Measurements from ENCODE around the gene PRCC.

The PRCC gene

GRCh38 chr1:156742801-156743200 is 24.5 kb upstream of the PRCC start:
- H3K9me3 Mint-ChIP-seq = no peaks in the 10 kb centered on the region
- no peak for TF ChIP-seq CTCF (IDR thresholded peaks at IDR 0.05; ENCODE audit: unreplicated experiment in 3 of 3)
- H3K36me3 Mint-ChIP-seq (ENCODE audit: low read depth) = peaks cover 22% of the 10 kb centered on the region
- H3K4me1 Mint-ChIP-seq = peaks cover 52% of the 10 kb centered on the region
- peak overlapping the region in 2 of 3 experiments; percentile 34 to 35 for H3K4me3 Mint-ChIP-seq
- no peaks in the 10 kb centered on the region for H3K27me3 Mint-ChIP-seq (ENCODE audit: low read depth)
- H3K27ac Mint-ChIP-seq = peak overlapping the region; percentile 94 to 96 (median 96)

- H3K9me3 Mint-ChIP-seq = no peaks in the 10 kb centered on the region
- H3K4me3 Mint-ChIP-seq = no peak overlapping the region
- TF ChIP-seq CTCF (IDR thresholded peaks at IDR 0.05; ENCODE audit: unreplicated experiment in 3 of 3) = no peak
- H3K27ac Mint-ChIP-seq = peak overlapping the region; percentile 21 to 96 (median 73)
- H3K4me1 Mint-ChIP-seq = peaks cover 60% of the 10 kb centered on the region
- no peaks in the 10 kb centered on the region for H3K27me3 Mint-ChIP-seq (ENCODE audit: low read depth)
- H3K36me3 Mint-ChIP-seq (ENCODE audit: low read depth) = peaks cover 22% of the 10 kb centered on the region
Observed at GRCh38 chr1:156743367-156744302, 23.7 kb upstream of the PRCC start.

- H3K27ac Mint-ChIP-seq = peak overlapping the region in 2 of 3 experiments; percentile 73 to 99
- TF ChIP-seq CTCF (IDR thresholded peaks at IDR 0.05; ENCODE audit: unreplicated experiment in 3 of 3) = no peak
- no peak overlapping the region for H3K4me3 Mint-ChIP-seq
- H3K9me3 Mint-ChIP-seq = no peaks in the 10 kb centered on the region
- H3K4me1 Mint-ChIP-seq = peaks cover 62% of the 10 kb centered on the region
- no peaks in the 10 kb centered on the region for H3K27me3 Mint-ChIP-seq (ENCODE audit: low read depth)
- H3K36me3 Mint-ChIP-seq (ENCODE audit: low read depth) = peaks cover 22% of the 10 kb centered on the region
Observed at GRCh38 chr1:156744344-156744743, 23.0 kb upstream of the PRCC start.

GRCh38 chr1:156744786-156745419 is 22.4 kb upstream of the PRCC start:
- Mint-ChIP-seq H3K4me1 (peaks cover 68% of the 10 kb centered on the region), H3K4me3 (peak overlapping the region; percentile 2 to 97 (median 92)), H3K27ac (peak overlapping the region; percentile 99), H3K27me3 (ENCODE audit: low read depth) (no peaks in the 10 kb centered on the region), H3K9me3 (no peaks in the 10 kb centered on the region), H3K36me3 (ENCODE audit: low read depth) (peaks cover 22% of the 10 kb centered on the region)
- no peak for TF ChIP-seq CTCF (IDR thresholded peaks at IDR 0.05; ENCODE audit: unreplicated experiment in 3 of 3)

GRCh38 chr1:156745881-156746280 is 21.5 kb upstream of the PRCC start:
- no peak for TF ChIP-seq CTCF (IDR thresholded peaks at IDR 0.05; ENCODE audit: unreplicated experiment in 3 of 3)
- Mint-ChIP-seq H3K27ac (peak overlapping the region; percentile 99), H3K36me3 (ENCODE audit: low read depth) (peaks cover 22% of the 10 kb centered on the region), H3K9me3 (no peaks in the 10 kb centered on the region), H3K27me3 (ENCODE audit: low read depth) (no peaks in the 10 kb centered on the region), H3K4me3 (peak overlapping the region; percentile 92 to 97 (median 94)), H3K4me1 (peaks cover 69% of the 10 kb centered on the region)

All from nephron (organoid).